ENCODE data around the gene LYSMD4. TPM values are rescaled to one million over a fixed set of nuclear protein-coding genes. Genes with fewer than 3 reads are reported as not detected.

Gene LYSMD4
- total RNA-seq: 7.2 and 8.0 TPM in 2 replicates

GRCh38 chr15:99733268-99734039 is at the start of gene LYSMD4:
Gene LYSMD4, minus strand, starts transcription at chr15:99733437. Its CDS starts 1,438 bp downstream, at chr15:99731999.

Small RNAs within 50 kb of the gene (small RNA-seq; reads per million reads assigned to genes)
- not detected for gene RF00019 (ENCODE audit: low replicate concordance)

Other genes starting within 250 kb of the LYSMD4 start
- gene MEF2A, start 167.5 kb downstream of the LYSMD4 start, total RNA-seq: 47.5 and 49.4 TPM in 2 replicates